Neuron (in vitro differentiated cells): Measurements from ENCODE around the gene PIWIL4.
A peak's percentile ranks its signal among the peaks of the same experiment; 100 is the strongest.

ENCODE experiments used
- H2AFZ ChIP-seq: one replicate; pipeline ENCODE4 v1.6.1; 2013; ENCODE audit warnings: low read depth, mild to moderate bottlenecking, inconsistent platforms, low read length, moderate library complexity
- H3K27me3 ChIP-seq: one replicate; pipeline ENCODE4 v1.6.1; 2013; ENCODE audit warnings: low read length; ENCODE audit not compliant: insufficient read depth
- H3K36me3 ChIP-seq: one replicate; pipeline ENCODE4 v1.6.1; 2013; ENCODE audit warnings: low read length; ENCODE audit not compliant: insufficient read depth
- H3K4me1 ChIP-seq: one replicate; pipeline ENCODE4 v1.6.1; 2013; ENCODE audit warnings: low read length; ENCODE audit not compliant: insufficient read depth
- H3K4me3 ChIP-seq: 2 replicates; pipeline ENCODE4 v1.5.1; 2013; ENCODE audit warnings: mild to moderate bottlenecking, low read length, moderate library complexity
- H3K9me3 ChIP-seq: one replicate; pipeline ENCODE4 v1.6.1; 2013; ENCODE audit warnings: low read length

The PIWIL4 gene

GRCh38 chr11:94567181-94567670, at the start of gene PIWIL4:
Gene PIWIL4 (plus strand): TSS chr11:94567368. CDS start chr11:94567519, 151 bp downstream.
- H3K27me3 ChIP-seq, result no peaks in the 10 kb centered on the region

GRCh38 chr11:94518300-94518699, 48.9 kb upstream of the PIWIL4 start:
- H3K36me3 ChIP-seq, result no peaks in the 10 kb centered on the region
- H2AFZ ChIP-seq, result no peak overlapping the region
- no peaks in the 10 kb centered on the region for H3K9me3 ChIP-seq
- peaks cover 14% of the 10 kb centered on the region for H3K27me3 ChIP-seq
- no peaks in the 10 kb centered on the region for H3K4me1 ChIP-seq
- no peak overlapping the region for H3K4me3 ChIP-seq

More at GRCh38 chr11:94567181-94567670, at the start of gene PIWIL4:
- Histone ChIP-seq H3K9me3 (no peaks in the 10 kb centered on the region), H3K4me1 (peaks cover 5% of the 10 kb centered on the region), H2AFZ (no peak within 1 kb of the TSS), H3K36me3 (no peaks in the 10 kb centered on the region), H3K4me3 (no peak within 1 kb of the TSS)

- Histone ChIP-seq H3K27me3 (peaks cover 8% of the 10 kb centered on the region), H3K36me3 (no peaks in the 10 kb centered on the region), H2AFZ (peak overlapping the region; percentile 19), H3K4me3 (no peak overlapping the region), H3K9me3 (no peaks in the 10 kb centered on the region), H3K4me1 (no peaks in the 10 kb centered on the region)
These were observed 47.6 kb upstream of the PIWIL4 start for GRCh38 chr11:94519478-94520084.

- no peaks in the 10 kb centered on the region for H3K36me3 ChIP-seq
- no peaks in the 10 kb centered on the region for H3K4me1 ChIP-seq
- H3K27me3 ChIP-seq, result peaks cover 4% of the 10 kb centered on the region
- H3K9me3 ChIP-seq, result no peaks in the 10 kb centered on the region
- no peak overlapping the region for H2AFZ ChIP-seq
- H3K4me3 ChIP-seq, result no peak overlapping the region
These were observed 45.5 kb upstream of the PIWIL4 start for GRCh38 chr11:94521684-94522083.

- Histone ChIP-seq H3K36me3 (no peaks in the 10 kb centered on the region), H3K27me3 (peaks cover 6% of the 10 kb centered on the region), H3K9me3 (no peaks in the 10 kb centered on the region), H3K4me3 (no peak overlapping the region), H3K4me1 (no peaks in the 10 kb centered on the region), H2AFZ (no peak overlapping the region)
These were observed 42.8 kb upstream of the PIWIL4 start for GRCh38 chr11:94524341-94524740.

- Histone ChIP-seq H3K9me3 (no peaks in the 10 kb centered on the region), H3K27me3 (peaks cover 6% of the 10 kb centered on the region), H3K4me3 (no peak overlapping the region)
These were observed 41.4 kb upstream of the PIWIL4 start for GRCh38 chr11:94525546-94526324.

GRCh38 chr11:94526645-94527438, 40.3 kb upstream of the PIWIL4 start:
- Histone ChIP-seq H3K4me3 (no peak overlapping the region), H3K27me3 (peaks cover 6% of the 10 kb centered on the region), H3K4me1 (no peaks in the 10 kb centered on the region), H3K9me3 (no peaks in the 10 kb centered on the region), H3K36me3 (no peaks in the 10 kb centered on the region), H2AFZ (no peak overlapping the region)

More at GRCh38 chr11:94525546-94526324, 41.4 kb upstream of the PIWIL4 start:
- no peak overlapping the region for H2AFZ ChIP-seq
- no peaks in the 10 kb centered on the region for H3K36me3 ChIP-seq
- no peaks in the 10 kb centered on the region for H3K4me1 ChIP-seq

- Histone ChIP-seq H3K36me3 (no peaks in the 10 kb centered on the region), H3K27me3 (peaks cover 9% of the 10 kb centered on the region), H2AFZ (no peak overlapping the region), H3K4me3 (no peak overlapping the region), H3K9me3 (no peaks in the 10 kb centered on the region), H3K4me1 (no peaks in the 10 kb centered on the region)
These were observed 38.6 kb upstream of the PIWIL4 start for GRCh38 chr11:94528551-94528950.

- no peaks in the 10 kb centered on the region for H3K4me1 ChIP-seq
- H3K36me3 ChIP-seq, result no peaks in the 10 kb centered on the region
- H3K4me3 ChIP-seq, result no peak overlapping the region
- H2AFZ ChIP-seq, result no peak overlapping the region
- H3K9me3 ChIP-seq, result no peaks in the 10 kb centered on the region
- peaks cover 8% of the 10 kb centered on the region for H3K27me3 ChIP-seq
These were observed 35.0 kb upstream of the PIWIL4 start for GRCh38 chr11:94532211-94532610.

- peaks cover 8% of the 10 kb centered on the region for H3K27me3 ChIP-seq
- H3K4me3 ChIP-seq, result no peak overlapping the region
- H2AFZ ChIP-seq, result no peak overlapping the region
- H3K4me1 ChIP-seq, result no peaks in the 10 kb centered on the region
- no peaks in the 10 kb centered on the region for H3K36me3 ChIP-seq
- H3K9me3 ChIP-seq, result no peaks in the 10 kb centered on the region
These were observed 34.0 kb upstream of the PIWIL4 start for GRCh38 chr11:94533206-94533605.

- Histone ChIP-seq H3K4me1 (no peaks in the 10 kb centered on the region), H3K9me3 (no peaks in the 10 kb centered on the region), H3K27me3 (peaks cover 6% of the 10 kb centered on the region), H3K4me3 (no peak overlapping the region), H3K36me3 (no peaks in the 10 kb centered on the region), H2AFZ (no peak overlapping the region)
These were observed 33.2 kb upstream of the PIWIL4 start for GRCh38 chr11:94533696-94534630.

GRCh38 chr11:94536386-94536785, 30.8 kb upstream of the PIWIL4 start:
- Histone ChIP-seq H3K4me1 (no peaks in the 10 kb centered on the region), H3K9me3 (no peaks in the 10 kb centered on the region), H3K4me3 (no peak overlapping the region), H3K27me3 (peaks cover 11% of the 10 kb centered on the region), H3K36me3 (no peaks in the 10 kb centered on the region), H2AFZ (no peak overlapping the region)
